Activated CD8-positive, alpha-beta T cell treated with anti-CD3 and anti-CD28 coated beads for 36 hours (primary cell): Measurements from ENCODE around the gene PDZD2. TPM values are rescaled to one million over a fixed set of nuclear protein-coding genes. Genes with fewer than 3 reads are reported as not detected.

Experiments used
- ATAC-seq: fragments of 200-7000 bp; cut with Tn5 transposase; one replicate; pipeline ENCODE4 v1.10.0; 2021; ENCODE audit warnings: mild to moderate bottlenecking, moderate library complexity
- CTCF ChIA-PET: fragments of 350-600 bp; sonication (Branson Sonifier 250); formaldehyde crosslinking; loops from one replicate; lab custom pipeline; 2021; ENCODE audit warnings: antibody characterized with exemption; lab: Charles Lee
- POLR2A ChIA-PET: fragments of 350-600 bp; sonication (Branson Sonifier 250); formaldehyde crosslinking; loops from one replicate; lab custom pipeline; 2021; ENCODE audit warnings: antibody characterized with exemption; lab: Charles Lee
- DNase-seq: peaks from one replicate; pipeline ENCODE4 v3.0.0-alpha.2; 2020
- H3K27ac Mint-ChIP-seq: one replicate; pipeline ENCODE4 v1.8.0; 2021; ENCODE audit warnings: mild to moderate bottlenecking, mixed read lengths
- H3K27me3 Mint-ChIP-seq: one replicate; pipeline ENCODE4 v1.8.0; 2021; ENCODE audit warnings: mixed read lengths
- H3K36me3 Mint-ChIP-seq: one replicate; pipeline ENCODE4 v1.8.0; 2021; ENCODE audit warnings: low read depth, mixed read lengths
- H3K4me1 Mint-ChIP-seq: one replicate; pipeline ENCODE4 v1.8.0; 2021; ENCODE audit warnings: low read depth, mixed read lengths
- H3K4me3 Mint-ChIP-seq: one replicate; pipeline ENCODE4 v1.8.0; 2021; ENCODE audit warnings: mild to moderate bottlenecking, moderate library complexity, mixed read lengths
- H3K9me3 Mint-ChIP-seq: one replicate; pipeline ENCODE4 v1.8.0; 2021; ENCODE audit warnings: mixed read lengths
- intact Hi-C: fragments of 100-400 bp; cut with micrococcal nuclease; formaldehyde crosslinking; loops from one replicate; pipeline ENCODE4 v1.10.0; 2022
- total RNA-seq, 2 experiments: library from RNA; stranded (reverse); gene quantifications; one replicate each; pipeline ENCODE4 v1.2.3, GENCODE V29; 2021
- TF ChIP-seq, protein P1 (sequence below): fragments of 200-600 bp; IDR thresholded peaks from one replicate; pipeline ENCODE4 v1.8.0; 2022; ENCODE audit warnings: antibody characterized with exemption, mild to moderate bottlenecking

Gene PDZD2
- total RNA-seq, 2 experiments from 2014 or later = not detected

DNA sequence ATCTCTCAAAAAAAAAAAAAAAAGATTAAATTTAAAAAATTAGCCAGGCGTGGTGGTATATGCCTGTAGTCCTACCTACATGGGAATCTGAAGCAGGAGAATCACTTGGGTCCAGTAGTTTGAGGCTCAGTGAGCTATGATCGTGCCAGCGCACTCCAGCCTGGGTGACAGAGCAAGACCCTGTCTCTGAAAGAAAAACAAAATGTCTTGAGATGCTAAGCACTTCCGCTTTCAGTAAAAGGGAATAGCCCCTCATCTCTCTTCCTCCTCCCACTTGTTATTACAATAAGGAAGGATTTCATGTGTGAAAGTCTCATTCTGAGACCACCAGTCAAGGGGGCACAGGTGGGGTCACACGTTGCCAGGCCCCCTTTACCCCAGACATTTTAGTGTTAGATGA is 455.8 kb downstream of the PDZD2 start:
- peaks cover 3% of the 10 kb centered on the region for H3K36me3 Mint-ChIP-seq
- no peaks in the 10 kb centered on the region for H3K27me3 Mint-ChIP-seq
- peaks cover 6% of the 10 kb centered on the region for H3K4me1 Mint-ChIP-seq
- no peak for DNase-seq
- H3K9me3 Mint-ChIP-seq = no peaks in the 10 kb centered on the region
- H3K4me3 Mint-ChIP-seq = no peak overlapping the region
- intact Hi-C loops = loop anchor here (5.0 kb wide), 1 partner anchor 267 kb away; no protein-coding TSS in a partner anchor
- H3K27ac Mint-ChIP-seq = no peak overlapping the region
- no peak for ATAC-seq
- CTCF ChIA-PET = interaction anchor here (0.6 to 3.0 kb wide), 2 partner anchors 17 to 270 kb away, joined by 3 to 31 read pairs; no protein-coding TSS in a partner anchor
- POLR2A ChIA-PET = interaction anchor here (0.5 kb wide), 1 partner anchor 80 kb away, joined by 3 read pairs; no protein-coding TSS in a partner anchor
- TF ChIP-seq, protein P1, sequence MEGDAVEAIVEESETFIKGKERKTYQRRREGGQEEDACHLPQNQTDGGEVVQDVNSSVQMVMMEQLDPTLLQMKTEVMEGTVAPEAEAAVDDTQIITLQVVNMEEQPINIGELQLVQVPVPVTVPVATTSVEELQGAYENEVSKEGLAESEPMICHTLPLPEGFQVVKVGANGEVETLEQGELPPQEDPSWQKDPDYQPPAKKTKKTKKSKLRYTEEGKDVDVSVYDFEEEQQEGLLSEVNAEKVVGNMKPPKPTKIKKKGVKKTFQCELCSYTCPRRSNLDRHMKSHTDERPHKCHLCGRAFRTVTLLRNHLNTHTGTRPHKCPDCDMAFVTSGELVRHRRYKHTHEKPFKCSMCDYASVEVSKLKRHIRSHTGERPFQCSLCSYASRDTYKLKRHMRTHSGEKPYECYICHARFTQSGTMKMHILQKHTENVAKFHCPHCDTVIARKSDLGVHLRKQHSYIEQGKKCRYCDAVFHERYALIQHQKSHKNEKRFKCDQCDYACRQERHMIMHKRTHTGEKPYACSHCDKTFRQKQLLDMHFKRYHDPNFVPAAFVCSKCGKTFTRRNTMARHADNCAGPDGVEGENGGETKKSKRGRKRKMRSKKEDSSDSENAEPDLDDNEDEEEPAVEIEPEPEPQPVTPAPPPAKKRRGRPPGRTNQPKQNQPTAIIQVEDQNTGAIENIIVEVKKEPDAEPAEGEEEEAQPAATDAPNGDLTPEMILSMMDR = no peak

DNA sequence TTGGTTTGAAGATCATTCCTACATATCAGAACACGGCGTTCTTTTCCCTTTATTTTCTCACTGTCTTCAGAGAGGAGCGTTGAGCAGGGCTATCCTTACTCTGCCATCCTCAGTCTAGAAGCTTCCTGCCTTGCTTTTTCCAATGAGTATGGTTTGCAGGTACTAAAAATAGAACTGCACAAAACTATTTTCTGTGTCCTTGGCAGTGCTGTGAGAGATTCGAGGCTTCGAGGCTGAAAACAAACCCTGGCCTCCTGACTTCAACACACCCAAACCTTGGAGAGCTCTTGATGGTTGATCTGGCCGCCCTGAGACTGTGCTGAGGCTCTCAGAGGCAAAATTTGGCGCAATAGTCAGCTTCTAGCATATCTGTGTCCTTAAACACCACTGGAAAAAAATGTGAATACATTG is 456.3 kb downstream of the PDZD2 start:
- no peak for ATAC-seq
- Mint-ChIP-seq H3K36me3 (peaks cover 3% of the 10 kb centered on the region), H3K27me3 (no peaks in the 10 kb centered on the region), H3K9me3 (no peaks in the 10 kb centered on the region), H3K4me3 (no peak overlapping the region), H3K27ac (no peak overlapping the region), H3K4me1 (peaks cover 6% of the 10 kb centered on the region)
- intact Hi-C loops = no loop called here
- TF ChIP-seq, protein P1 = no peak
- POLR2A ChIA-PET = interaction anchor here (0.5 kb wide), 1 partner anchor 80 kb away, joined by 3 read pairs; no protein-coding TSS in a partner anchor
- no peak for DNase-seq
- CTCF ChIA-PET = interaction anchor here (0.6 to 3.0 kb wide), 2 partner anchors 18 to 271 kb away, joined by 3 to 31 read pairs; no protein-coding TSS in a partner anchor

DNA sequence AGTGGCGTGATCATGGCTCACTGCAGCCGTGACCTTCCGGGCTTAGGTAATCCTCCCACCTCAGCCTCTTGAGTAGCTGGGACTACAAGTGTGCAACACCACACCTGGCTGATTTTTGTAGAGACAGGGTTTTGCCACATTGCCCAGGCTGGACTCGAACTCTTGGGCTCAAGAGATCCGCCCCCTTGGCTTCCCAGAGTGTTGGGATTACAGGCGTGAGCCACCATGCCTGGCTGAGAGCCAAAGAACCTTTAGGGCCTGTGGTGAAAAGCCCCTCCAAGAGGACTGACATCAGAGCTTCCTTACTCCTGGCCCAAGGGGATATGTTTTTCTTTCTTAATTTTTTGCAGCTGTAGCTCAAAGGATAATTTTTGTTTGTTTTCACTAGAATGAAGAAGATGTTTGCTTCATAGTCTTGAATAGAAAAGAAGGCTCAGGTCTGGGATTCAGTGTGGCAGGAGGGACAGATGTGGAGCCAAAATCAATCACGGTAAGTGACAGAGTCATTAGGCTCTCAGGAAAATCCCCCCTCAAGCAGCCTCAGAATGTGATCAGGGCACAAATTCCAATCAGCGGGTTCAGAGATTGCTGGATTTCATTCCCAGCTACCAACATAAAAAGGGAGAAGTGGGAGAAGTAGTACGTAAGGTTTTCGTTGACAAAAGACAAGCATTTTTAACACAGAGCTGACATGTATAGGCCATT is 458.1 kb downstream of the PDZD2 start:
- H3K27me3 Mint-ChIP-seq = no peaks in the 10 kb centered on the region
- no peak overlapping the region for H3K4me3 Mint-ChIP-seq
- ATAC-seq = no peak
- CTCF ChIA-PET = no interaction called here
- H3K27ac Mint-ChIP-seq = no peak overlapping the region
- H3K4me1 Mint-ChIP-seq = peaks cover 6% of the 10 kb centered on the region
- TF ChIP-seq, protein P1 = no peak
- intact Hi-C loops = no loop called here
- no peaks in the 10 kb centered on the region for H3K9me3 Mint-ChIP-seq
- POLR2A ChIA-PET = no interaction called here
- DNase-seq = no peak
- peaks cover 5% of the 10 kb centered on the region for H3K36me3 Mint-ChIP-seq

DNA sequence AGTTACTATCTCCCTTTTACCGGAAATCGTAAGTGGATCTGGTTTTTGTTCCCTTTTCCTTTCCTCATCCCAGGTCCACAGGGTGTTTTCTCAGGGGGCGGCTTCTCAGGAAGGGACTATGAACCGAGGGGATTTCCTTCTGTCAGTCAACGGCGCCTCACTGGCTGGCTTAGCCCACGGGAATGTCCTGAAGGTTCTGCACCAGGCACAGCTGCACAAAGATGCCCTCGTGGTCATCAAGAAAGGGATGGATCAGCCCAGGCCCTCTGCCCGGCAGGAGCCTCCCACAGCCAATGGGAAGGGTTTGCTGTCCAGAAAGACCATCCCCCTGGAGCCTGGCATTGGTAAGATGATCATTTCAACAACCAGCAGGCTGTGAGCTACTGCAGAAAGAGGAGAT is 459.4 kb downstream of the PDZD2 start:
- no peaks in the 10 kb centered on the region for H3K9me3 Mint-ChIP-seq
- POLR2A ChIA-PET = no interaction called here
- ATAC-seq (no peak), DNase-seq (no peak)
- intact Hi-C loops = no loop called here
- TF ChIP-seq, protein P1 = no peak
- H3K27me3 Mint-ChIP-seq = no peaks in the 10 kb centered on the region
- CTCF ChIA-PET = interaction anchor here (1.4 kb wide), 1 partner anchor 11 kb away, joined by 3 read pairs; no protein-coding TSS in a partner anchor
- peaks cover 6% of the 10 kb centered on the region for H3K4me1 Mint-ChIP-seq
- H3K27ac Mint-ChIP-seq = no peak overlapping the region
- no peak overlapping the region for H3K4me3 Mint-ChIP-seq
- peaks cover 11% of the 10 kb centered on the region for H3K36me3 Mint-ChIP-seq

DNA sequence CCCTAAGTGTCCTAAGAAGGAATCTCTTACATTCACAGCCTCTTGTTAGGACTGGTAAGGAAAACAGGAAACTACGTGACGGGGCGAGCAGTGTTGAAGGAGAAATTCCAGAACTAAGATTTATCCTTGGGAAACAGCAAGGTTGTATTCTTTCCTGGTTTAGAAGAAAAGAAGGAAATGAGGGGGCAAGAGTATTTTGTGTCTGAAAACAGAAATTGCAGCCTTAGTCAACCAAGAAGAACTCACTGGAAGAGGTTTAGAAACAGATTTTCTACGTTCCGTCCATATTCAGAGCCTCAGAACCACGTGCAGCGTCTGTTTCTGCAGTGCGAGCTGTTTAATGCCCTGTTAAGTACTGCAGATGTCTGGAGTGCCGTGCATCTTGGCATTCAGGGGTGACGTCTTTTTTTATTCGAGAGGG is 460.0 kb downstream of the PDZD2 start:
- Mint-ChIP-seq H3K27me3 (no peaks in the 10 kb centered on the region), H3K4me3 (no peak overlapping the region), H3K9me3 (no peaks in the 10 kb centered on the region), H3K27ac (no peak overlapping the region), H3K36me3 (peaks cover 15% of the 10 kb centered on the region), H3K4me1 (peaks cover 5% of the 10 kb centered on the region)
- intact Hi-C loops = no loop called here
- no peak for ATAC-seq
- no peak for DNase-seq
- ChIA-PET CTCF (interaction anchor here (1.4 kb wide), 1 partner anchor 10 kb away, joined by 3 read pairs; no protein-coding TSS in a partner anchor), POLR2A (no interaction called here)
- TF ChIP-seq, protein P1 = no peak
